Activated CD8-positive, alpha-beta memory T cell treated with anti-CD3 and anti-CD28 coated beads for 1 hour (primary cell): Measurements from ENCODE around the gene TMEM184B.

Experiments
- DNase-seq, 2 donors: peaks; one replicate each; pipeline ENCODE4 v3.0.0-alpha.2; 2020; ENCODE audit warnings: low read depth in 1 of 2; ENCODE audit errors: extremely low read depth in 1 of 2

TMEM184B gene

DNA sequence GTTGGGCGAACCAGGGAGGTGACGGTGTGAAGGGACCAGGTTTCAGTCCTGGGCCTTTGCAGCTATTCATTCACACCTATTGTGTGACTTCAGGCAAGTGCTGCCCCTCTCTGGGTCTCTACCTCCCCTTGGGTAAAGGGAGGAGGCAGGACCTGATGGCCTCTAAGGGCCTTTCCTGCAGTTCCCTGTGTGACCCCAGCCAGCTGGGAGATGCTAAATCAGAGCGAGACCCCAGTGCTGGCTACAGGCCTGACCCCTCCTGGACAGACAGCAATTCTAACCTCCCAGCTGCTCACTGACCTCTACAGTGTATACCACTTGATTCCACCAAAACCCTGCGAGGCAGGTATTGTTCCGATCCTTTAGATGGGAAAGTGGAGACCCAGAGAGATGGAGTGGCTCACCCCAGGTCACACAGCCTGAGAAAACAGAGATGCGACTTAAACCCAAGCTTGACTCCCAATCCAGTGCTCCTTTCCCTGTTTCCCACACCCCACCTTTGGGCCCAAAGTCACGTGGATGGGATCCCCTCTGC, 64.8 kb downstream of the TMEM184B start:
- DNase-seq: no peak

DNA sequence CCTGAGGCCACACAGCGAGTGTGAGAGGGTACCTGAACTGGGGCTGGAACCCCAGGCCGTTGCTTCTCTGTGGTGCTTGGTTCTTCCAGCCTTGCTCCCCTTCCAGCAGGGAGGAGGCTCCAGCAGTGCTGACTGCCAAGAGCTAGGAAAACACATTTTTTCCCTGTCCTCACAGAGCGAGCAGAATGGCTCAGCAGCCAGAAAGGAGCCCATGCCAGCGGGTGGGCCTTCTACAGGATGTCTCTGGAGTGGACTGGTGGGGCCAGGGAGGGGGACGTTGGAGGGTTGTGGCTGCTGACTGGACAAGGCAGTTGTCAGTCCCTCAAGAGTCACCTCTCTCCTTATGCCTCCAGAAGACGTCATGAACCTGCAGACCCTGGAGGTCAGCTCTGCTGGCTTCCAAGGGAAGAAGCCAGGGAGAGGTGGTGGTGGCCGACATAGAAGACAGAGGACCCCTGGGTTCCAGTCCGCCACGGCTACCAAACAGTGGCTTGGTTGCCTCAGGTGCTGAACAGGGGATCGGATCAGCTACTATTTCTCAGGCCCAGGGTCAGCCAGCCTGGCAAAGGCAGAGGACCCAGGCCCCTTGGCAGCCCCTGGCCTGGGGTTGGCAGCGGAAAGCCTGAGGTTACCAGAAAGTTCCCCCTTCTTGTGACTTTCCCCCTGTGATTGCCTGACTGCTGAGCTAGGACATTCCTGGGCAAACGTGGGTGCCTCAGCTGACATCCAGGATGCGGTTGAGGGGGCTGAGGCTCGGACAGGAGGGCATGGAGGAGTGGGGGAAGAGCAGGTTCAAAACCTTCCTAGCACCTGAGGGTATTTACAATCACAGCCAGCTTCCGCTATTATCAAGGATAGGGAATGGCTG, 67.3 kb downstream of the TMEM184B start:
- DNase-seq: no peak

DNA sequence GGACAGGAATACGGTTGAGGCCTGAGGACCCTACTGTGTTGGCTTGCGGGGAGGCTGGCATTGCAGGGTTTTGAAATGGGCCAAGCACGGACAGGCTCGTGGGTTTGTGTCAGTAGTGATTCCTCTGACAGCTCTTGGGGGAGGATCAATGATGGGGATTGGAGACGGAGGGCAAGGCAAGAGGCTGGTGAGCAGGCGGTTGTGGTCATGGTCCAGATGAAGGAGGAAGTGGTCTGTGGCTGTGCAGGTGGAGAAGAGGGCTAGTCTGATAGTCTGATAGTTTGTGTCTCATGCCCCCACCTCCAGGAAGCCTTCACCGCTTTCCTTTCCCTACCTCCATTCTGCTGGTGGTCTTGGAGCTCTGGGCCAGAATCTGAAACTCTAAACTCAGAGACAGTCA, 68.0 kb downstream of the TMEM184B start:
- DNase-seq: no peak

DNA sequence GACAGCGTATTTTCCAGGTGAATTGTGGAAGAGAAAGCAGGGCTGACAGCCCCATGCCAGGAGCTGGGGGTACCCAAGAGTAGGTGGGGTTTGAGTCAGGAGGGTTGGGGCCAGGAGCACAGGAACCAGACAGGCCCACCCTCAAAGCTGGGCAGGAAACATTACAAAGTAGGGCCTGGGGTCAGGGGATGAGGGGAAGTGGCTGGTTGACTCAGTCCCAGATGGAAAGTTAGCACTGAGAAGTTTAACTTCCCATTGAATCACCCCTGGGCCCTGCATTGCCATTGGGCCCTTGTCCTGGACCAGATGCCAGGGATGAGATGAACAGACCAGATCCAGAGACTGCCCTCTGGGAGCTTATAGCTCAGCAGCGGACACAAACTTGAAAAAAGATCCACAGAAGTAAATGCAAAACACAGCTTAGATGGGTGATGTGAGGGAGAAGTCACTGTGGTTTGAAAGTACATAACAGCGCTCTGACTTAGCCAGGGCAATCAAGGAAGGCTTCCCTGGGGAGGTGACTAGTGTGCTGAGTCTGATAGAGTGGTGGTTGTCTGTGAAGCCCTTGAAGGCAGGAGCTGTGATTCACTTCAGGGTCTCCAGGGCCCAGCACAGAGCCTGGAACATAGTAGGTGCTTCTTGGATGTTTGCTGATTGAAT, 68.8 kb downstream of the TMEM184B start:
- no peak for DNase-seq

DNA sequence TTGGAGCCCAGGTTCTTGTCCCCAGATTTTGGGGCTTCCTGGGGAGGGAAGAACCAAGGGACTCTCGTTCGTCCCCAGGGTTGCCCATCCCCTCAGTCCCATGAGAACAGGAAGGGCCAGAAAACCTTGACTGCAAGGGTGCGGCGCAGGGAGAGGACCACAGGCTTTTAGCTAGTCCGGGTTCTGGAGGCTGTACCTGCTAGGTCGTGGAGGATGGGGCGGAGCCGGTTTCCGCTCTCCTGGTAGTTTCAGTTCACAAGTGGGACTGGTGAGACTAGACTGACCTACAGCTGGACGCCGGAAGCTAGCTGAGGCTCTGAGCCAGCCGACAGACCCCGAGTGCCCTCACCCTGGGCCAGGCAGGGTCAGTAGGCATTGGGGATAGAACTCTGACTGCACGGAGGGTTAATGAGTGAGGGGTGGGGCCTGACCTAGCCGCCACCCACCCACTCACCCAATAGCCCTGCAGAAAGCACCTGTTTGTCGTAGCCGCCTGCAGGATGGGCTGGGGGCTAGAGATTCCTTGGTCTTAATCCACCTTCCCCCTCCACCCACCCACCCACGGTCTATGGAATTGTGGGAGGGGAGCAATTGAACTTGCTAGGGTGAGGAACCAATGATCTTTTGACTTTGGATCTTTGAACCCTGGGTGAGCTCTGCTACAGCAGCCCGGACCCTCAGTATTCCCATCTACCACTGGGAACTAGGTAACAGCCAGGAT, 69.6 kb downstream of the TMEM184B start:
- DNase-seq: no peak

DNA sequence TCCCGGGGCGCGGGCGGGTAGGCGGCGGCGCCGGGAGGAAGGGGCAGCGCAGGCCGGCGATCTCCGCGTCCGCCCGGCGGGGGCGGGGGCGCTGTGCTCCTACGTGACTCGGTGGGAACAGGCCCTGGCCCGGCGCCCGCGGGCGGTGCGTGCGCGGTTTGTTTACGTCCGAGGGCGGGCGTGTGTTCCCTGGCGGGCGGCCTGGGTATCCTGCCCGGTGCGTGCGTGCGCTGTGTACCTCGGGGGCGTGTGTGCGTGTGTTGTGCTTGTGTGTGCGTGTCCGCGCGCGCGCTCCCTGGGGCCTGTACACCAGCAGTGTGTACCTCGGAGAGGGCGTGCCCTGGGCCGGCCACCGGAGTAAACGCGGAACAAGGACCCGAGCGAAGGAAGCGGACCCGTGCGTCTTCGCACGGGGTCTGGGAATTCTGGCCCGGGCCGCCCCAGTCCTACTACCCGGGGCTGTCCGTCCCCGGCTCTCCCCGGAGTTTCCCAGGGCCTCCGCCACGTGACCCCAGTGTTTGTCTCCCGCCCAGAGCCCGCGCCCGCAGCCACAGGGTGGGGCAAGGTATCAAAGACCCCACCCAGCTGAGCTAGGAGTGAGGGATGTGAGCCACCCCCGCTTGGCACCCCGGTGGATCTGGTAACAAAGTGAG, 70.2 kb downstream of the TMEM184B start:
- no peak for DNase-seq

DNA sequence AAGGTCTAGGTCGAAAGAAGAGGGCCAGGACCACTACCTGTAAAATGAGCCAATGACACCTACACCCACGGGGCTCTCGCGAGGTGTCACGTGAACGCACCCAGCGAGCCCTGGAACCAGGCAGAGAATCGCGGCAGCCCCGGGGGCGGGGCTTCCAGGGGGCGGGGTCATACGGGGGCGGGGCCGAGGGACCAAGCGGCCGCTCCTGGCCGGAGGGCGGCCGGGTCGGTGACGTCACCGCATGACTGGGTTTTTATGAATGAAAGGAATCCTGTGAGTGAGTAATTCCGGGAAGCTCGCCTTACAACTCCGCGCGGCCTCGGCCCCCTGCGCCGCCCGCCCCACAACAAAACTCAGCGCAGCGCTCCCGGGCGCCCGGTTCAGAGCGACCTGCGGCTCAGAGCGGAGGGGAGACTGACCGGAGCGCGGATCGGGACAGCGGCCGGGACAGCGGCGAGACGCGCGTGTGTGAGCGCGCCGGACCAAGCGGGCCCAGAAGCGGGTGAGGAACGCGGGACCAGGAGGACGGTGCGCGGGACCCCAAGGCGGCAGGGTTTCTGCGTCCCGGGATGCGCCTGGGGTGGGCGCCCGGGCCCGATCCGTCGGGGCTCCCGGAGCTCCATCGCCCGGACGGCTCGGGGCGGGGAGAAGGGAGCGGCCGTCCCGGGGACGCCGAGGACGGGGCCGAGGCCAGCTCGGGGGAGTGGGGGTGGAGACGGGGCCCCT, 70.9 kb downstream of the TMEM184B start, which contains the start of gene MAFF:
MAFF (plus strand) TSS at position 284 of the 726 bp plus-strand sequence. CDS start 11,860 bp downstream, outside the sequence.
- peak; percentile 78 to 84 for DNase-seq

DNA sequence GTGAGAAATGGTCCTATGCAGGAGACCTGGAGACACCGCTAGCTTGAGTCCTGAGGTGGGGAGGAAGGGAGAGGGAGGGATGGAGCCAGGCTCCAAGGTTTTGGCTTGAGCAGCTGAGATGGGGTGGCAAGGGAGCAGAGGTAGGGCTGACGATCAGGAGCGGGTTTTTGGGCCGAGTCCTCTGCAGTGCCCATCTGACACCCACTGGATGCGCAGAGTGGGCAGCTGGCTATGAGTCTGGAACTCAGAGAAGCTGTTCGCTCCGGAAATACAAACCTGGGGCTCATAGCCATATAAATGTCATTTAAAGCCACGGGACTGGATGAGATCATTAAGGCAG, 71.5 kb downstream of the TMEM184B start:
- no peak for DNase-seq

DNA sequence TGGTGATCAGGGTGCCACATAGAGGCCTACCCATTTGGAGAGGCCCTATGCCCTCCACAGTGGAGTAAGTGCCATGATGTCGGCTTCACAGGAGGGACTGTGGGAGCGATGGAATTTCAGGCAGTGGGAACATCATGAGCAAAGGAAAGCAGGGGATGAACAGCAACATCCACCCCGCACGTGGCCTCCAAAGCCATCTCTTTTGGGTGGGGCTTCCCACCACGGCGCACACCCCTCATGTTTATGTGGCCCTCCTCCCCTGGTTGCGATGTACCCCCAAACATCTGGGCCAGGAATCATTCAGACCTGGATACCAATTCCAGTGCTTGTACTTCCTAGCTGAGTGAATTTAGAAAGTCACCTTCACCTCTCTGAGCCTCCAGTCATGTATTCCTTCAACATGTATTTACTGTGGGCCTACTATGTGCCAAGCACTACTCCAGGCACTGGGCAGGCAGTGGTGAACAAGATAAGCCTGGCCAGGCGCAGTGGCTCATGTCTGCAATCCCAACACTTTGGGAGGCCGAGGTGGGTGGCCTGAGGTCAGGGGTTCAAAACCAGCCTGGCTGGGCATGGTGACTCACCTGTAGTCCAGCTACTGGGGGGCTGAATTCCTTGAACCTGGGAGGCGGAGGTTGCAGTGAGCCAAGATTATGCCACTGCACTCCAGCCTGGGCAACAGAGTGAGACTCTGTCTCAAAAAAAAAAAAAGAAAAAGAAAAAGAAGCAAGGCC, 72.8 kb downstream of the TMEM184B start:
- no peak for DNase-seq

DNA sequence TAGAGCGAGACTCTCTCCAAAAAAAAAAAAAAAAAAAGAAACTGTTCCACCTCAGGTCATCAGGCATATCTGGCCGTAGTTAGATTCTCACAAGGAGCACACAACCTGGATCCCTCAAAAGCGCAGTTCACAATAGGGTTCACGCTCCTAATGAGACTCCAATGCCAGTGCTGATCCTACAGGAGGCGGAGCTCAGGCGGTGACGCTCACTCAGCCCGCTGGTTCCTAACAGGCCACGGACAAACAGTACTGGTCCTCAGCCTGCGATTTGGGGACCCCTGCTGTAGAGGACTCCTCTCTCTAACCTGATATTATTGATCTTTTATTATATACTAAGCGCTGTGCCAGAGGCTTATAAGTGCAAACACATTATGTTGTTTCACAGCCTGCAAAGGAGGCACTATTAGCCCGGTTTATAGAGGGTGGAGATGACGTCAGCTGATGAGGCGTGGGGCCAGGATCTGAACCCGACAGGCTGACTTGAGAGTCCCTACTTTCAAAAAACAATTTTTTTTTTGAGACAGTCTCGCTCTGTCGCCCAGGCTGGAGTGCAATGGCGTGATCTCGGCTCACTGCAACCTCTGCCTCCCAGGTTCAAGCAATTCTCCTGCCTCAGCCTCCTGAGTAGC, 75.9 kb downstream of the TMEM184B start:
- DNase-seq: no peak

DNA sequence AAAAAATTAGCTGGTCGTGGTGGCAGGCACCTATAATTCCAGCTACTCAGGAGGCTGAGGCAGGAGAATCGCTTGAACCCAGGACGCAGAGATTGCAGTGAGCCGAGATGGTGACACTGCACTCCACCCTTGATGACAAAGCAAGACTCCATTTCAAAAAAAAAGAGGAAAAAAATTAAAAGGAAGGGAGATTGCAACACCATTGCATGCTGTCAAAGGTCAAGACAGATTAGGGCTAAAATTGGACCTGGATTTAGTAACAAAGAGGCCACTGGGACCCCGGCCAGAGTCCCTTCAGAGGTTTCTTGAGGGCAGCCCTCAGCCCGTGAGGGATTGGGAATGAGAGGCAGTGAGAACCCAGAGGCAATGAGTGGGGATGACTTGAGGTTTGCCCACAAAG, 79.2 kb downstream of the TMEM184B start:
- DNase-seq: no peak

DNA sequence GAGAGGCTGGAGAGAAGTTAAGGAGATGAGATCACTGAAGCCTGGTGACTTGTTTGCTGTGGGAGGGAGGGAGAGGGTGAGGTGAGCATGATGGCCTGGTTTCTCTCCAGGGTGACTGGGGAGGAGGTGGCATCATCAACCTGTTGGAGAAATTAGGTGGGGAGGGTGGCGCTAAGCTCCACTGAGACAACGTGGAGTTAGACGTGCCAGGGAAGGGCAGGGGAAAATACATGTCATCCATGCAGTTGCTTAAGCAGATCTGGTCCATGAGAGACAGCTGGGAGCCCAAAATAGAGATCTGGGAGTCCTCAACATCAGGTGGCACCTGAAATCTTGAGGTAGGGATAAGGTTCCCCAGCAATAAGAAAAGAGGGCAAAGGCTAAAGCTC, 80.3 kb downstream of the TMEM184B start:
- DNase-seq: no peak

DNA sequence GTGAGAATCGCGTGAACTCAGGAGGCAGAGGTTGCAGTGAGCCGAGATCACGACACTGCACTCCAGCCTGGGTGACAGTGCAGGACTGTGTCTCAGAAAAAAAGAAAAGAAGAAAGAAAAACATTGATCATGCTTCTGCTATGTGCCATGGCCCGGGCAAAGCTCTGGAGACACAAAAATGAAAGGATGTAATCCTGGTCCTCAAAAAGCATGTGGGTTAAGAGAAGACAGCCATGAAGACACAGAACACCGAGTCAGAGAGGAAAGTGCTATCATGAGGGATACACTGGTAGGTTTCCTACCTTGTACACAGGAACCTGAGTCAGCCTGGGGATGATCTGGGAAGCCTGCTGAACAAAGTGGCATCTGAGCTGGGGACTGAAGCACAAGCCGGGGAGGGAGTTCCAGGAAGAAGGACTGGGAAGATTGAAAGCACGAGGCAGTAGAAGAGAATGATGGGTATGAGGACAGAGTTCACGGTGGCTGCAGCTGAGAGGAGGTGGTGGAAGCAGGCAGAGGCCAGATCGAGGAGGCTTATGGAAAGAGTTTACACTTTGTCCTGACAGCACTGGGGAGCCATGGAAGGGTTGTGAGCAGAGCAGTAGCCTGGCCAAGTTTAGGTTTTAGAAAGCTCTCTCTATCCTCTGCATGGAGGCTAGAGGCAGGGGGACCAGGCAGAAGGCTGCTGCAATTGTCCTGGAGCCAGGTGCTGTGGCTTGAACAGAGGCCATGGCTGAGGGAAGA, 80.9 kb downstream of the TMEM184B start:
- DNase-seq: no peak

DNA sequence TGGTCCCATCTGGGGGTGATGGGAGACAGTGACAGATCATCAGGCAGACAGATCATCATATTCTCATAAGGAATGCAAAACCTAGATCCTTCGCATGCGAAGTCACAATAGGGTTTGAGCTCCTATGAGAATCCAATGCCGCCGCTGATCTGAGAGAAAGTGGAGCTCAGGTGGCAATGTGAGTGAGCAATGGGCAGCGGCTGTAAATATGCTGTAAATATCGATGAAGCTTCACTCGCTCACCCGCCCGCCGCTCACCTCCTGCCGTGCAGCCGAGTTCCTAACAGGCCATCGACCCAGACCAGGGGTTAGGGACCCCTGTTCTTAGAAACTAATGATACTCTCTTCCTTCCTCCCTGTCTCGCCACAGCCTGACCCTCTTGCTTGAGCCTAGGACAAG, 81.8 kb downstream of the TMEM184B start:
- no peak for DNase-seq

DNA sequence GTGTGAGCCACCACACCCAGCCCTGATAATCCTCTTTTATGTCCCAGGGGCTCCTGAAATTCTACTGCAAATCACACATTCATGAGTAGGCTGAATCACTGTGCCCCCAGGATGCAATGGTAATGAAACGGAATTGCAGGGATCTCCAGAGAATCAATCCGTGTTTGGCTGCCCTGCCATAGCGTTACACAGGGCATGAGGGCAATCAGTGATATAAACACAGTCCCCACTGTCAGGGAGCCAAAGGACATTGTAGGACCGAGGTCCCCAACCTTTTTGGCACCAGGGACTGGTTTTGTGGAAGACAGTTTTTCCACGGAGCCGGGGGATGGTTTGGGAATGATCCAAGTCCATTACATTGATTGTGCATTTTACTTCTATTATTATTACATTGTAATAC, 82.2 kb downstream of the TMEM184B start:
- DNase-seq: no peak

DNA sequence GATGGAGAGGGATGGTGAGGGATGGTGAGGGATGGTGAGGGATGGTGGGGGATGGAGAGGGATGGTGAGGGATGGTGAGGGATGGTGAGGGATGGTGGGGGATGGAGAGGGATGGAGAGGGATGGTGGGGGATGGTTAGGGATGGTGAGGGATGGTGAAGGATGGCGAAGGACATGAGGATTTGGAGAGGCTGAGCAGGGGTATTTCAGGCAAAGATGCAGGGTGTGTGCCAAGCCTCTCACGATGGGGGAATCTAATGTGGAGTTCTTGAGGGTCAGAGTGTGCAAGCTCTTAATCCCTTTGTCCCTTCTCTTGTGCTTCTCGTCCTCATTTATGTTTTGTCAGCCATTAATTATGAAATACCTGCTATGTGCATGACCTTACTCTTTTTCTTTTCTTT, 83.7 kb downstream of the TMEM184B start:
- no peak for DNase-seq

DNA sequence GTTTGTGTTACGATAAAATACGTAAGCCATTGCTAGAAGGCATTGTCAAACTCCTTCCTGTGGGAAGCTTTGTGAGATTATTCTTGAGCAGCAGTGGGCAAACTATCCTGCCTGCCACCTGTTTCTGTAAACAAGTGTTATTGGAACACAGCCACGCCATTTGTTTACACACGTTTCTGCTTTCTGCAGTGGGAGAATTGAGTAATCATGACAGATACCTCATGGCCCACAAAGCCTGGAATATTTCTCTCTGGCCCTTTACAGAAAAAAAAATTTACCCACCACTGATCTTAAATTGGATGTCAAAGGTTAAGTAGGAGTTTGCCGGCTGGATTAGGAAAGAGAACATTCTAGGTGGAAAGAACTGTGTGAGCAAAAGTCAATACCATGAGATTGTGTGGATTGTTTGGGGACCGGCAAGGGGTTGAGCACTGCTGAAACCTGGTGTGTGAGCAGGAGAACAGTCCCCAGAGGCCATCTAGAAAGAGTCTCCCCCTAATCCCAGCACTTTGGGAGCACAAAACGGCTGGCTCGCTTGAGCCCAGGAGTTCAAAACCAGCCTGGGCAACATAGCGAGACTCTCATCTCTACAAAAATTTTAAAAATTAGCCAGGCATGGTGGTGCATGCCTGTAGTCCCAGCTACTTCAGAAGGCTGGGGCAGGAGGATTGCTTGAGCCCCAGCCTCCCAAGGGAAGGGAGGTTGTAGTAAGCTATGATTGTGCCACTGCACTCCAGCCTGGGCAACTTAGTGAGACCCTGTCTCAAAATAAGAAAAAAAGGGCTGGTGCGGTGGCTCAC, 85.2 kb downstream of the TMEM184B start:
- no peak for DNase-seq

DNA sequence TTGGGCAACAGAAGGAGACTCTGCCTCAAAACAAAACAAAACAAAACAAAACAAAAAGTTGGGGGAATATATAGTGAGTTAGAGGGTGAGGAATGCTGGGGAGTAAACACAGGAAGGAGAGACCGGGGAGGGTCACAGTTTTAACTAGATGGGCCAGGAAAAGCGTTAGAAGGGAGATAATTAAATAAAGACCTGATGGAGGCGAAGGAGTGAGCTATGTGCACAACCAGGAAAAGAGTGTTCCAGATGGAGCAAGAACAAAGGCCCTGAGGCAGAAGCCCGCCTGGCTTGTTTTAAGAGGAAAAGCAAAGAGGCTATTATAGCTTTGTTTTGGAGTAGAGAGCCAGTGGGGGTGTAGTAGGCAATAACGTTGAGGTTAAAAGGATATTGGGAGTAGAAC, 86.4 kb downstream of the TMEM184B start:
- no peak for DNase-seq
